ENCODE results near the gene EMP2.

EMP2 gene

GRCh38 chr16:10609402-10609774 is 29.0 kb upstream of the EMP2 start:
- no peak for DNase-seq

GRCh38 chr16:10608687-10609401 is 28.4 kb upstream of the EMP2 start:
- DNase-seq, result peak; percentile 8

GRCh38 chr16:10607157-10607556 is 26.8 kb upstream of the EMP2 start:
- no peak for DNase-seq

GRCh38 chr16:10606607-10607006 is 26.2 kb upstream of the EMP2 start:
- no peak for DNase-seq

GRCh38 chr16:10605636-10606035 is 25.2 kb upstream of the EMP2 start:
- DNase-seq, result no peak

- DNase-seq, result no peak
Measured at GRCh38 chr16:10601444-10602408, 21.3 kb upstream of the EMP2 start.

- no peak for DNase-seq
Measured at GRCh38 chr16:10600782-10601443, 20.5 kb upstream of the EMP2 start.

GRCh38 chr16:10599626-10600025 is 19.2 kb upstream of the EMP2 start:
- no peak for DNase-seq

GRCh38 chr16:10598157-10598556 is 17.8 kb upstream of the EMP2 start:
- no peak for DNase-seq

- no peak for DNase-seq
Measured at GRCh38 chr16:10597187-10597601, 16.8 kb upstream of the EMP2 start.

- DNase-seq, result no peak
Measured at GRCh38 chr16:10594312-10594950, 14.0 kb upstream of the EMP2 start.

GRCh38 chr16:10592611-10593010 is 12.2 kb upstream of the EMP2 start:
- DNase-seq, result no peak

GRCh38 chr16:10590342-10590741 is 9.9 kb upstream of the EMP2 start:
- no peak for DNase-seq

GRCh38 chr16:10589109-10589508 is 8.7 kb upstream of the EMP2 start:
- DNase-seq, result no peak

GRCh38 chr16:10587622-10588021 is 7.2 kb upstream of the EMP2 start:
- no peak for DNase-seq

GRCh38 chr16:10584981-10585438 is 4.6 kb upstream of the EMP2 start:
- no peak for DNase-seq

GRCh38 chr16:10583269-10583668 is 2.9 kb upstream of the EMP2 start:
- DNase-seq, result no peak

- DNase-seq, result no peak
Measured at GRCh38 chr16:10581507-10581906, 1.1 kb upstream of the EMP2 start.

- no peak for DNase-seq
Measured at GRCh38 chr16:10580883-10581247, 467 bp upstream of the EMP2 start.

GRCh38 chr16:10579575-10579964 is 828 bp downstream of the EMP2 start:
- no peak for DNase-seq

- DNase-seq, result no peak
Measured at GRCh38 chr16:10578474-10579316, 1.7 kb downstream of the EMP2 start.
